ENCODE measurements around the gene IPCEF1. TPM values are rescaled to one million over a fixed set of nuclear protein-coding genes. Genes with fewer than 3 reads are reported as not detected.

IPCEF1 gene
- total RNA-seq, 1 donor from 2014 or later, result 0.61 TPM

- peaks cover 2% of the 10 kb centered on the region for H3K27me3 Mint-ChIP-seq (ENCODE audit: unreplicated experiment)
- DNase-seq, result no peak
- no peak overlapping the region for H3K27ac Mint-ChIP-seq (ENCODE audit: unreplicated experiment)
- no peak for TF ChIP-seq CTCF (IDR thresholded peaks at IDR 0.05; ENCODE audit: partially characterized antibody, unreplicated experiment)
- no peaks in the 10 kb centered on the region for H3K36me3 Mint-ChIP-seq (ENCODE audit: unreplicated experiment)
- no peak overlapping the region for H3K4me3 Mint-ChIP-seq (ENCODE audit: unreplicated experiment)
- H3K4me1 Mint-ChIP-seq (ENCODE audit: low read depth, unreplicated experiment), result no peaks in the 10 kb centered on the region
- H3K9me3 Mint-ChIP-seq (ENCODE audit: unreplicated experiment), result peaks cover 2% of the 10 kb centered on the region
These were observed 26.7 kb upstream of the IPCEF1 start for GRCh38 chr6:154383273-154383672.

- H3K9me3 Mint-ChIP-seq (ENCODE audit: unreplicated experiment), result peaks cover 2% of the 10 kb centered on the region
- no peaks in the 10 kb centered on the region for H3K4me1 Mint-ChIP-seq (ENCODE audit: low read depth, unreplicated experiment)
These were observed 26.1 kb upstream of the IPCEF1 start for GRCh38 chr6:154382740-154383139.

GRCh38 chr6:154381548-154381947, 24.9 kb upstream of the IPCEF1 start:
- DNase-seq, result no peak
- H3K36me3 Mint-ChIP-seq (ENCODE audit: unreplicated experiment), result no peaks in the 10 kb centered on the region
- TF ChIP-seq CTCF (IDR thresholded peaks at IDR 0.05; ENCODE audit: partially characterized antibody, unreplicated experiment), result no peak
- H3K27me3 Mint-ChIP-seq (ENCODE audit: unreplicated experiment), result no peaks in the 10 kb centered on the region
- no peak overlapping the region for H3K27ac Mint-ChIP-seq (ENCODE audit: unreplicated experiment)
- H3K9me3 Mint-ChIP-seq (ENCODE audit: unreplicated experiment), result no peaks in the 10 kb centered on the region
- no peak overlapping the region for H3K4me3 Mint-ChIP-seq (ENCODE audit: unreplicated experiment)
- H3K4me1 Mint-ChIP-seq (ENCODE audit: low read depth, unreplicated experiment), result no peaks in the 10 kb centered on the region

More at GRCh38 chr6:154382740-154383139, 26.1 kb upstream of the IPCEF1 start:
- DNase-seq, result no peak
- Mint-ChIP-seq H3K4me3 (ENCODE audit: unreplicated experiment) (no peak overlapping the region), H3K36me3 (ENCODE audit: unreplicated experiment) (no peaks in the 10 kb centered on the region), H3K27ac (ENCODE audit: unreplicated experiment) (no peak overlapping the region), H3K27me3 (ENCODE audit: unreplicated experiment) (peaks cover 2% of the 10 kb centered on the region)
- TF ChIP-seq CTCF (IDR thresholded peaks at IDR 0.05; ENCODE audit: partially characterized antibody, unreplicated experiment), result no peak

GRCh38 chr6:154380741-154381140, 24.1 kb upstream of the IPCEF1 start:
- Mint-ChIP-seq H3K4me3 (ENCODE audit: unreplicated experiment) (no peak overlapping the region), H3K27ac (ENCODE audit: unreplicated experiment) (no peak overlapping the region), H3K27me3 (ENCODE audit: unreplicated experiment) (no peaks in the 10 kb centered on the region), H3K4me1 (ENCODE audit: low read depth, unreplicated experiment) (no peaks in the 10 kb centered on the region), H3K36me3 (ENCODE audit: unreplicated experiment) (no peaks in the 10 kb centered on the region), H3K9me3 (ENCODE audit: unreplicated experiment) (no peaks in the 10 kb centered on the region)
- TF ChIP-seq CTCF (IDR thresholded peaks at IDR 0.05; ENCODE audit: partially characterized antibody, unreplicated experiment), result no peak
- DNase-seq, result no peak

- Mint-ChIP-seq H3K4me1 (ENCODE audit: low read depth, unreplicated experiment) (no peaks in the 10 kb centered on the region), H3K4me3 (ENCODE audit: unreplicated experiment) (no peak overlapping the region), H3K9me3 (ENCODE audit: unreplicated experiment) (no peaks in the 10 kb centered on the region), H3K27me3 (ENCODE audit: unreplicated experiment) (no peaks in the 10 kb centered on the region), H3K36me3 (ENCODE audit: unreplicated experiment) (no peaks in the 10 kb centered on the region), H3K27ac (ENCODE audit: unreplicated experiment) (no peak overlapping the region)
- no peak for TF ChIP-seq CTCF (IDR thresholded peaks at IDR 0.05; ENCODE audit: partially characterized antibody, unreplicated experiment)
- no peak for DNase-seq
These were observed 23.0 kb upstream of the IPCEF1 start for GRCh38 chr6:154379585-154379984.

All from glutamatergic neuron (in vitro differentiated cells).